Measurements from ENCODE around the gene OR10P1. TPM values are rescaled to one million over a fixed set of nuclear protein-coding genes. Genes with fewer than 3 reads are reported as not detected.

The OR10P1 gene
- total RNA-seq, 1 donor from 2014 or later: not detected

GRCh38 chr12:55684761-55685370 lies 48.2 kb downstream of the OR10P1 start:
- H3K4me2 ChIP-seq: no peak overlapping the region
- H3K36me3 Mint-ChIP-seq: peaks cover 4% of the 10 kb centered on the region
- H3K27me3 ChIP-seq: no peaks in the 10 kb centered on the region
- H3K4me3 Mint-ChIP-seq: no peak overlapping the region
- no peaks in the 10 kb centered on the region for H3K79me2 ChIP-seq (ENCODE audit: low read depth)
- no peaks in the 10 kb centered on the region for H3K36me3 ChIP-seq
- no peak overlapping the region for H3K9ac ChIP-seq
- H3K4me3 ChIP-seq: no peak overlapping the region
- no peaks in the 10 kb centered on the region for H3K9me3 ChIP-seq (ENCODE audit: low read depth)
- H3K4me1 ChIP-seq: peaks cover 7% of the 10 kb centered on the region
- H3F3A ChIP-seq (ENCODE audit: low read depth): peaks cover 3% of the 10 kb centered on the region
- no peak for DNase-seq (ENCODE audit: low spot score)
- no peaks in the 10 kb centered on the region for H4K20me1 ChIP-seq (ENCODE audit: low read depth)
- H3K27ac ChIP-seq: no peak overlapping the region
- H3K27ac Mint-ChIP-seq: no peak overlapping the region
- H3K9me3 Mint-ChIP-seq: no peaks in the 10 kb centered on the region
- peaks cover 13% of the 10 kb centered on the region for H3K4me1 Mint-ChIP-seq
- H2AFZ ChIP-seq (replicated peaks): no peak overlapping the region
- TF ChIP-seq EZH2phosphoT487 (IDR thresholded peaks at IDR 0.05) (no peak), CTCF (IDR thresholded peaks at IDR 0.05) (no peak), EZH2 (IDR thresholded peaks at IDR 0.05) (no peak)
- H3K27me3 Mint-ChIP-seq (ENCODE audit: insufficient read depth, low read depth): no peaks in the 10 kb centered on the region

- peaks cover 12% of the 10 kb centered on the region for H3K4me1 Mint-ChIP-seq
- H3K4me3 Mint-ChIP-seq: no peak overlapping the region
- DNase-seq (ENCODE audit: low spot score): no peak
- no peaks in the 10 kb centered on the region for H4K20me1 ChIP-seq (ENCODE audit: low read depth)
- peaks cover 4% of the 10 kb centered on the region for H3K36me3 Mint-ChIP-seq
- H3K27me3 ChIP-seq: no peaks in the 10 kb centered on the region
- H3K27ac ChIP-seq: no peak overlapping the region
- no peaks in the 10 kb centered on the region for H3K9me3 Mint-ChIP-seq
- no peaks in the 10 kb centered on the region for H3K36me3 ChIP-seq
- H3K4me2 ChIP-seq: no peak overlapping the region
- H3K27me3 Mint-ChIP-seq (ENCODE audit: insufficient read depth, low read depth): no peaks in the 10 kb centered on the region
- H3K9ac ChIP-seq: no peak overlapping the region
- peaks cover 3% of the 10 kb centered on the region for H3F3A ChIP-seq (ENCODE audit: low read depth)
- H3K27ac Mint-ChIP-seq: no peak overlapping the region
- no peaks in the 10 kb centered on the region for H3K79me2 ChIP-seq (ENCODE audit: low read depth)
- no peak for TF ChIP-seq EZH2 (IDR thresholded peaks at IDR 0.05)
- no peak for TF ChIP-seq EZH2phosphoT487 (IDR thresholded peaks at IDR 0.05)
- no peak for TF ChIP-seq CTCF (IDR thresholded peaks at IDR 0.05)
- H3K4me1 ChIP-seq: peaks cover 7% of the 10 kb centered on the region
- H3K9me3 ChIP-seq (ENCODE audit: low read depth): no peaks in the 10 kb centered on the region
- H3K4me3 ChIP-seq: no peak overlapping the region
- no peak overlapping the region for H2AFZ ChIP-seq (replicated peaks)
These were observed 49.0 kb downstream of the OR10P1 start for GRCh38 chr12:55685671-55686070.

- no peak overlapping the region for H2AFZ ChIP-seq (replicated peaks)
- Mint-ChIP-seq H3K27me3 (ENCODE audit: insufficient read depth, low read depth) (no peaks in the 10 kb centered on the region), H3K9me3 (no peaks in the 10 kb centered on the region), H3K4me1 (peaks cover 5% of the 10 kb centered on the region), H3K27ac (no peak overlapping the region), H3K36me3 (peaks cover 6% of the 10 kb centered on the region), H3K4me3 (no peak overlapping the region)
- H3F3A ChIP-seq (ENCODE audit: low read depth): peaks cover 3% of the 10 kb centered on the region
- no peak overlapping the region for H3K9ac ChIP-seq
- no peak for DNase-seq (ENCODE audit: low spot score)
- no peak overlapping the region for H3K27ac ChIP-seq
- H3K4me2 ChIP-seq: no peak overlapping the region
- TF ChIP-seq EZH2 (IDR thresholded peaks at IDR 0.05) (no peak), CTCF (IDR thresholded peaks at IDR 0.05) (no peak), EZH2phosphoT487 (IDR thresholded peaks at IDR 0.05) (no peak)
- H3K79me2 ChIP-seq (ENCODE audit: low read depth): no peaks in the 10 kb centered on the region
- no peaks in the 10 kb centered on the region for H3K9me3 ChIP-seq (ENCODE audit: low read depth)
- H3K4me3 ChIP-seq: no peak overlapping the region
- no peaks in the 10 kb centered on the region for H4K20me1 ChIP-seq (ENCODE audit: low read depth)
- H3K27me3 ChIP-seq: no peaks in the 10 kb centered on the region
- H3K4me1 ChIP-seq: peaks cover 4% of the 10 kb centered on the region
- no peaks in the 10 kb centered on the region for H3K36me3 ChIP-seq
These were observed 49.8 kb downstream of the OR10P1 start for GRCh38 chr12:55686366-55687010.

Small RNA genes lying within 50 kb of the gene (small RNA-seq; reads per million reads assigned to genes)
- gene AC009779.5: not detected

Other genes with a start within 250 kb of the OR10P1 start
- gene OR6C65, start 236.4 kb upstream of the OR10P1 start, total RNA-seq (ENCODE audit: low replicate concordance): not detected in 2 replicates
- gene OR6C76, start 210.6 kb upstream of the OR10P1 start, total RNA-seq (ENCODE audit: low replicate concordance): not detected in 2 replicates
- not detected in 2 replicates for gene OR6C2, start 192.8 kb upstream of the OR10P1 start, total RNA-seq (ENCODE audit: low replicate concordance)
- gene OR6C70, start 166.8 kb upstream of the OR10P1 start, total RNA-seq (ENCODE audit: low replicate concordance): not detected in 2 replicates
- not detected in 2 replicates for gene OR6C68, start 144.5 kb upstream of the OR10P1 start, total RNA-seq (ENCODE audit: low replicate concordance)
- not detected in 2 replicates for gene OR6C4, start 87.3 kb upstream of the OR10P1 start, total RNA-seq (ENCODE audit: low replicate concordance)
- not detected in 2 replicates for gene OR2AP1, start 64.4 kb upstream of the OR10P1 start, total RNA-seq (ENCODE audit: low replicate concordance)
- 43.4 and 75.2 TPM in 2 replicates for gene ITGA7, start 71.0 kb downstream of the OR10P1 start, total RNA-seq (ENCODE audit: low replicate concordance)
- 48.1 and 92.5 TPM in 2 replicates for gene BLOC1S1, start 79.2 kb downstream of the OR10P1 start, total RNA-seq (ENCODE audit: low replicate concordance)
- 3.0 and 14.6 TPM in 2 replicates for gene RDH5, start 83.5 kb downstream of the OR10P1 start, total RNA-seq (ENCODE audit: low replicate concordance)
- 257 and 305 TPM in 2 replicates for gene CD63, start 92.1 kb downstream of the OR10P1 start, total RNA-seq (ENCODE audit: low replicate concordance)
- 9.1 and 21.9 TPM in 2 replicates for gene GDF11, start 106.2 kb downstream of the OR10P1 start, total RNA-seq (ENCODE audit: low replicate concordance)
- gene SARNP, start 180.8 kb downstream of the OR10P1 start, total RNA-seq (ENCODE audit: low replicate concordance): 166 and 266 TPM in 2 replicates
- 12.5 and 16.0 TPM in 2 replicates for gene ORMDL2, start 181.1 kb downstream of the OR10P1 start, total RNA-seq (ENCODE audit: low replicate concordance)
- gene DNAJC14, start 192.7 kb downstream of the OR10P1 start, total RNA-seq (ENCODE audit: low replicate concordance): 29.9 and 39.9 TPM in 2 replicates
- 0.13 and 0.28 TPM in 2 replicates for gene MMP19, start 206.0 kb downstream of the OR10P1 start, total RNA-seq (ENCODE audit: low replicate concordance)